ENCODE results near the gene ZC3H12D.
"Not testable (repeated sequence)": the region's sequence is repeated elsewhere in the genome, so short reads cannot be mapped to it uniquely, and the experiment has no call there.

Gene ZC3H12D

GRCh38 chr6:149484733-149485700 lies at the start of gene ZC3H12D:
Gene ZC3H12D, minus strand, starts transcription at chr6:149485014. Its CDS starts 10,471 bp downstream, at chr6:149474543.
- no peak for DNase-seq (ENCODE audit: low read depth)

- DNase-seq (ENCODE audit: low read depth), result no peak
Observed at GRCh38 chr6:149529650-149530049, 44.8 kb upstream of the ZC3H12D start.

GRCh38 chr6:149515494-149515893 lies 30.7 kb upstream of the ZC3H12D start:
- no peak for DNase-seq (ENCODE audit: low read depth)

- DNase-seq (ENCODE audit: low read depth), result no peak
Observed at GRCh38 chr6:149513915-149514314, 29.1 kb upstream of the ZC3H12D start.

- DNase-seq (ENCODE audit: low read depth), result no peak
Observed at GRCh38 chr6:149510793-149511512, 26.1 kb upstream of the ZC3H12D start.

GRCh38 chr6:149508485-149508884 lies 23.7 kb upstream of the ZC3H12D start:
- no peak for DNase-seq (ENCODE audit: low read depth)

- DNase-seq (ENCODE audit: low read depth), result no peak
Observed at GRCh38 chr6:149503872-149504271, 19.1 kb upstream of the ZC3H12D start.

GRCh38 chr6:149503276-149503675 lies 18.5 kb upstream of the ZC3H12D start:
- DNase-seq (ENCODE audit: low read depth), result no peak

GRCh38 chr6:149501768-149502167 lies 17.0 kb upstream of the ZC3H12D start:
- DNase-seq (ENCODE audit: low read depth), result no peak

- no peak for DNase-seq (ENCODE audit: low read depth)
Observed at GRCh38 chr6:149501201-149501600, 16.4 kb upstream of the ZC3H12D start.

- DNase-seq (ENCODE audit: low read depth), result no peak
Observed at GRCh38 chr6:149500096-149500495, 15.3 kb upstream of the ZC3H12D start.

GRCh38 chr6:149499066-149499465 lies 14.3 kb upstream of the ZC3H12D start:
- peak; percentile 61 for DNase-seq (ENCODE audit: low read depth)

GRCh38 chr6:149497365-149497764 lies 12.6 kb upstream of the ZC3H12D start:
- DNase-seq (ENCODE audit: low read depth), result no peak

- DNase-seq (ENCODE audit: low read depth), result not testable (repeated sequence)
Observed at GRCh38 chr6:149496597-149496996, 11.8 kb upstream of the ZC3H12D start.

- not testable (repeated sequence) for DNase-seq (ENCODE audit: low read depth)
Observed at GRCh38 chr6:149495349-149496016, 10.7 kb upstream of the ZC3H12D start.

GRCh38 chr6:149494810-149495209 lies 10.0 kb upstream of the ZC3H12D start:
- not testable (repeated sequence) for DNase-seq (ENCODE audit: low read depth)

- no peak for DNase-seq (ENCODE audit: low read depth)
Observed at GRCh38 chr6:149493761-149494320, 9.0 kb upstream of the ZC3H12D start.

GRCh38 chr6:149492798-149493343 lies 8.1 kb upstream of the ZC3H12D start:
- DNase-seq (ENCODE audit: low read depth), result no peak

- DNase-seq (ENCODE audit: low read depth), result no peak
Observed at GRCh38 chr6:149489967-149490366, 5.2 kb upstream of the ZC3H12D start.

GRCh38 chr6:149488815-149489214 lies 4.0 kb upstream of the ZC3H12D start:
- no peak for DNase-seq (ENCODE audit: low read depth)

- DNase-seq (ENCODE audit: low read depth), result no peak
Observed at GRCh38 chr6:149487316-149487715, 2.5 kb upstream of the ZC3H12D start.

All from HS-27A (cell line).